HG03558 (cell line): ENCODE data around the gene TMEM154.

ENCODE experiments used
- ATAC-seq: cut with Tn5 transposase; IDR thresholded peaks from one replicate; pipeline ENCODE4 v1.9.1; 2021; ENCODE audit warnings: moderate number of reproducible peaks; ENCODE audit not compliant: unreplicated experiment; ENCODE audit errors: extremely low read depth

TMEM154 gene

GRCh38 chr4:152679414-152680281 lies at the start of gene TMEM154:
Gene TMEM154, minus strand, starts transcription at chr4:152679997. Its CDS starts 64 bp downstream, at chr4:152679933.
- peak; percentile 34 for ATAC-seq

GRCh38 chr4:152729466-152729865 lies 49.7 kb upstream of the TMEM154 start:
- no peak for ATAC-seq

GRCh38 chr4:152728343-152728742 lies 48.5 kb upstream of the TMEM154 start:
- ATAC-seq: no peak

GRCh38 chr4:152727784-152728183 lies 48.0 kb upstream of the TMEM154 start:
- no peak for ATAC-seq

- no peak for ATAC-seq
Measured at GRCh38 chr4:152724494-152724893, 44.7 kb upstream of the TMEM154 start.

- no peak for ATAC-seq
Measured at GRCh38 chr4:152723236-152723635, 43.4 kb upstream of the TMEM154 start.

- no peak for ATAC-seq
Measured at GRCh38 chr4:152719801-152720556, 40.2 kb upstream of the TMEM154 start.

GRCh38 chr4:152719291-152719690 lies 39.5 kb upstream of the TMEM154 start:
- ATAC-seq: no peak

GRCh38 chr4:152715076-152715475 lies 35.3 kb upstream of the TMEM154 start:
- ATAC-seq: no peak

- ATAC-seq: no peak
Measured at GRCh38 chr4:152713951-152714705, 34.3 kb upstream of the TMEM154 start.

- no peak for ATAC-seq
Measured at GRCh38 chr4:152709675-152710438, 30.1 kb upstream of the TMEM154 start.

- ATAC-seq: no peak
Measured at GRCh38 chr4:152708796-152709195, 29.0 kb upstream of the TMEM154 start.

GRCh38 chr4:152708361-152708760 lies 28.6 kb upstream of the TMEM154 start:
- ATAC-seq: no peak

- no peak for ATAC-seq
Measured at GRCh38 chr4:152707632-152708031, 27.8 kb upstream of the TMEM154 start.

GRCh38 chr4:152705903-152706302 lies 26.1 kb upstream of the TMEM154 start:
- no peak for ATAC-seq

GRCh38 chr4:152704788-152705187 lies 25.0 kb upstream of the TMEM154 start:
- ATAC-seq: no peak

- no peak for ATAC-seq
Measured at GRCh38 chr4:152700151-152700550, 20.4 kb upstream of the TMEM154 start.

- no peak for ATAC-seq
Measured at GRCh38 chr4:152699313-152699712, 19.5 kb upstream of the TMEM154 start.

- no peak for ATAC-seq
Measured at GRCh38 chr4:152698089-152698499, 18.3 kb upstream of the TMEM154 start.
